ENCODE data around the gene ARHGAP30. TPM values are rescaled to one million over a fixed set of nuclear protein-coding genes. Genes with fewer than 3 reads are reported as not detected.
A peak's percentile ranks its signal among the peaks of the same experiment; 100 is the strongest.
"Not testable (repeated sequence)": the region's sequence is repeated elsewhere in the genome, so short reads cannot be mapped to it uniquely, and the experiment has no call there.

The ARHGAP30 gene
- total RNA-seq, 4 donors from 2014 or later = 6.1 to 14.1 (median 10.2) TPM

- TF ChIP-seq POLR2A (IDR thresholded peaks at IDR 0.05) (no peak), EP300 (IDR thresholded peaks at IDR 0.05) (no peak), CTCF (IDR thresholded peaks at IDR 0.05) (no peak)
- 58 to 64% methylated on average over 19 to 21 of the region's 21 CpGs for WGBS, 2 donors
- H3K4me3 ChIP-seq = peak overlapping the region in 3 of 4 donors; percentile 35 to 66 (median 58)
- peaks cover 0 to 24% (median 5%) of the 10 kb centered on the region in 4 donors for H3K4me1 ChIP-seq
- H3K36me3 ChIP-seq = peaks cover 9 to 38% (median 24%) of the 10 kb centered on the region in 3 donors
- no peak for DNase-seq (ENCODE audit: low spot score in 2 of 2)
- peak overlapping the region in 2 of 4 donors; percentile 64 to 73 for H3K27ac ChIP-seq
- no peaks in the 10 kb centered on the region for H3K9me3 ChIP-seq
- H3K27me3 ChIP-seq = no peaks in the 10 kb centered on the region
Observed at GRCh38 chr1:161037661-161038522, 31.8 kb downstream of the ARHGAP30 start.

- Histone ChIP-seq H3K4me3 (no peak overlapping the region), H3K27ac (no peak overlapping the region), H3K27me3 (no peaks in the 10 kb centered on the region), H3K4me1 (peaks cover 0 to 17% (median 5%) of the 10 kb centered on the region in 4 donors), H3K9me3 (no peaks in the 10 kb centered on the region), H3K36me3 (no peaks in the 10 kb centered on the region)
- no peak for DNase-seq (ENCODE audit: low spot score in 2 of 2)
- no peak for TF ChIP-seq EP300 (IDR thresholded peaks at IDR 0.05)
- TF ChIP-seq CTCF (IDR thresholded peaks at IDR 0.05) = no peak
- no peak for TF ChIP-seq POLR2A (IDR thresholded peaks at IDR 0.05)
- WGBS, 2 donors = 93 to 98% methylated on average over 3 of the region's 3 CpGs
Observed at GRCh38 chr1:161033751-161034150, 35.9 kb downstream of the ARHGAP30 start.

- H3K4me1 ChIP-seq = peaks cover 0 to 8% (median 2%) of the 10 kb centered on the region in 4 donors
- TF ChIP-seq EP300 (IDR thresholded peaks at IDR 0.05) (no peak), CTCF (IDR thresholded peaks at IDR 0.05) (no peak), POLR2A (IDR thresholded peaks at IDR 0.05) (no peak)
- no peak for DNase-seq (ENCODE audit: low spot score in 2 of 2)
- no peaks in the 10 kb centered on the region for H3K36me3 ChIP-seq
- no peaks in the 10 kb centered on the region for H3K27me3 ChIP-seq
- H3K27ac ChIP-seq = peak overlapping the region in 2 of 4 donors; percentile 29 to 31
- H3K4me3 ChIP-seq = no peak overlapping the region
- WGBS, 2 donors = 44 to 45% methylated on average over 1 of the region's 1 CpG
- no peaks in the 10 kb centered on the region for H3K9me3 ChIP-seq
Observed at GRCh38 chr1:161032409-161032808, 37.3 kb downstream of the ARHGAP30 start.

GRCh38 chr1:161031874-161032273 is 37.8 kb downstream of the ARHGAP30 start:
- Histone ChIP-seq H3K4me3 (no peak overlapping the region), H3K36me3 (no peaks in the 10 kb centered on the region), H3K27ac (peak overlapping the region in 1 of 4 donors; percentile 12), H3K4me1 (peaks cover 0 to 8% (median 2%) of the 10 kb centered on the region in 4 donors), H3K27me3 (no peaks in the 10 kb centered on the region), H3K9me3 (no peaks in the 10 kb centered on the region)
- TF ChIP-seq CTCF (IDR thresholded peaks at IDR 0.05) (no peak), POLR2A (IDR thresholded peaks at IDR 0.05) (no peak), EP300 (IDR thresholded peaks at IDR 0.05) (no peak)
- 68 to 71% methylated on average over 2 of the region's 2 CpGs for WGBS, 2 donors
- no peak for DNase-seq (ENCODE audit: low spot score in 2 of 2)

GRCh38 chr1:161029466-161029865 is 40.2 kb downstream of the ARHGAP30 start:
- H3K27ac ChIP-seq; H3K4me3 ChIP-seq; DNase-seq (ENCODE audit: low spot score in 2 of 2); H3K36me3 ChIP-seq; H3K9me3 ChIP-seq; H3K4me1 ChIP-seq; H3K27me3 ChIP-seq: not testable (repeated sequence)
- WGBS, 2 donors = 97% methylated on average over 17 to 28 of the region's 32 CpGs

- not testable (repeated sequence) for H3K4me3 ChIP-seq; H3K27ac ChIP-seq; H3K9me3 ChIP-seq; H3K36me3 ChIP-seq; DNase-seq (ENCODE audit: low spot score in 2 of 2); H3K27me3 ChIP-seq; H3K4me1 ChIP-seq
- 55 to 78% methylated on average over 1 of the region's 1 CpG for WGBS, 2 donors
Observed at GRCh38 chr1:161026954-161027353, 42.7 kb downstream of the ARHGAP30 start.

- H3K36me3 ChIP-seq; H3K9me3 ChIP-seq; H3K27ac ChIP-seq; H3K4me3 ChIP-seq; DNase-seq (ENCODE audit: low spot score in 2 of 2): not testable (repeated sequence)
- 87 to 90% methylated on average over 12 of the region's 12 CpGs for WGBS, 2 donors
- H3K4me1 ChIP-seq = peaks cover 0 to 16% (median 7%) of the 10 kb centered on the region in 4 donors
- H3K27me3 ChIP-seq = peaks cover 0 to 44% of the 10 kb centered on the region in 2 donors
Observed at GRCh38 chr1:161022432-161022831, 47.3 kb downstream of the ARHGAP30 start.

All from tibial nerve (tissue), 4 donors.